ENCODE measurements around the gene PTTG1IP2.

The PTTG1IP2 gene

DNA sequence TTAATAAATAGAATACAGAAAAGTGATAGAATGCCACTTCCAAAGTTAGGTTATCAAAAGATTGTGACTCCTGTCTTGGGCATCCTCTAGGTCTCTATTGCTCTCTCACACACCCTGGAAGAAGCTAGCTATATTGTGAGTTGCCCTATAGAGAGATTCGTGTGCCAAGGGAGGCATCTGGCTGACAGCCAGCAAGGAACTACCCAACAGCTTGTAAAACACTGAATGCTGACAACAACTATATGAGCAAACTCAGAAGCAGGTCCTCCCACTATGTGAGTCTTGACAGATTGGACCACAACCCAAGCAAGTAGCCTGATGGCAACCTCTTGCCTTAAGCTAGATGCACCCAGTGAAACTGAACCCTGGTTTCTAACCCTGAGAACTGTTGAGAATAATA is 71.0 kb downstream of the PTTG1IP2 start:
- H3K4me1 ChIP-seq (ENCODE audit: control insufficient read depth, insufficient read depth, low read length), result no peaks in the 10 kb centered on the region
- no peak overlapping the region for H3K27ac ChIP-seq (ENCODE audit: extremely low read depth, low read depth, low read length)
- no peak overlapping the region for H3K4me3 ChIP-seq (ENCODE audit: low read depth, low read length)
- no peaks in the 10 kb centered on the region for H3K9me3 ChIP-seq (ENCODE audit: control insufficient read depth, insufficient read depth, low read depth, low read length)
- CTCF ChIA-PET, result interaction anchor here (1.0 kb wide), 1 partner anchor 11 kb away, joined by 3 read pairs; no protein-coding TSS in a partner anchor
- no peaks in the 10 kb centered on the region for H3K36me3 ChIP-seq (ENCODE audit: control insufficient read depth in 2 of 2, insufficient read depth in 1 of 2, low read length in 2 of 2)
- POLR2A ChIA-PET, result no interaction called here
- TF ChIP-seq ZNF341 (tag by site-specific recombination; IDR thresholded peaks at IDR 0.05; ENCODE audit: low read depth) (no peak), ZIC2 (tag by site-specific recombination; IDR thresholded peaks at IDR 0.05) (no peak), OVOL3 (tag by site-specific recombination; IDR thresholded peaks at IDR 0.05) (no peak), ZNF391 (tag by site-specific recombination; IDR thresholded peaks at IDR 0.05; ENCODE audit: borderline replicate concordance, low read depth) (no peak), MZF1 (tag by site-specific recombination; IDR thresholded peaks at IDR 0.05; ENCODE audit: borderline replicate concordance) (0 out of 2 replicates have a peak, but pooled peaks have one; percentile 4), GFI1B (tag by site-specific recombination; IDR thresholded peaks at IDR 0.05) (no peak), ZNF510 (tag by site-specific recombination; IDR thresholded peaks at IDR 0.05; ENCODE audit: insufficient replicate concordance) (no peak), ZNF747 (tag by site-specific recombination; IDR thresholded peaks at IDR 0.05) (no peak)

DNA sequence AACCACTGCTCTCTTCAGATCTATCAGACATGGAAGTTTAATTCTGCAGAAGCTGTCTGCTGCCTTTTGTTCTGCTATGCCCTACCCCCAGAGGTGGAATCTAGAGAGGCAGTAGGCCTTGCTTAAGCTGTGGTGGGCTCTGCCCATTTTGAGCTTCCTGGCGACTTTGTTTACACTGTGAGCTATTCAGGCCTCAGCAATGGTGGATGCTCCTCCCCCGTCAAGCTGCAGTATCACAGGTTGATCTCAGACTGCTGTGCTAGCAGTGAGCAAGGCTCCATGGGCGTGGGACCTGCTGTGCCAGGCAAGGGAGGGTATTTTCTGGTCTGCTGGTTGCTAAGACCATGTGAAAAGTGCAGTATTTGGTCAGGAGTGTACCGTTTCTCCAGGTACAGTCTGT is 81.6 kb downstream of the PTTG1IP2 start:
- H3K4me3 ChIP-seq (ENCODE audit: low read depth, low read length), result no peak overlapping the region
- no peak overlapping the region for H3K27ac ChIP-seq (ENCODE audit: extremely low read depth, low read depth, low read length)
- no peak for TF ChIP-seq ZNF394 (tag by site-specific recombination; IDR thresholded peaks at IDR 0.05; ENCODE audit: borderline replicate concordance)
- TF ChIP-seq ZNF747 (tag by site-specific recombination; IDR thresholded peaks at IDR 0.05), result no peak
- no peak for TF ChIP-seq SETDB1 (IDR thresholded peaks at IDR 0.05; ENCODE audit: insufficient read length, low read length)
- TF ChIP-seq ZSCAN16 (tag by site-specific recombination; IDR thresholded peaks at IDR 0.05), result no peak
- TF ChIP-seq, protein P1, sequence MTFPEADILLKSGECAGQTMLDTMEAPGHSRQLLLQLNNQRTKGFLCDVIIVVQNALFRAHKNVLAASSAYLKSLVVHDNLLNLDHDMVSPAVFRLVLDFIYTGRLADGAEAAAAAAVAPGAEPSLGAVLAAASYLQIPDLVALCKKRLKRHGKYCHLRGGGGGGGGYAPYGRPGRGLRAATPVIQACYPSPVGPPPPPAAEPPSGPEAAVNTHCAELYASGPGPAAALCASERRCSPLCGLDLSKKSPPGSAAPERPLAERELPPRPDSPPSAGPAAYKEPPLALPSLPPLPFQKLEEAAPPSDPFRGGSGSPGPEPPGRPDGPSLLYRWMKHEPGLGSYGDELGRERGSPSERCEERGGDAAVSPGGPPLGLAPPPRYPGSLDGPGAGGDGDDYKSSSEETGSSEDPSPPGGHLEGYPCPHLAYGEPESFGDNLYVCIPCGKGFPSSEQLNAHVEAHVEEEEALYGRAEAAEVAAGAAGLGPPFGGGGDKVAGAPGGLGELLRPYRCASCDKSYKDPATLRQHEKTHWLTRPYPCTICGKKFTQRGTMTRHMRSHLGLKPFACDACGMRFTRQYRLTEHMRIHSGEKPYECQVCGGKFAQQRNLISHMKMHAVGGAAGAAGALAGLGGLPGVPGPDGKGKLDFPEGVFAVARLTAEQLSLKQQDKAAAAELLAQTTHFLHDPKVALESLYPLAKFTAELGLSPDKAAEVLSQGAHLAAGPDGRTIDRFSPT (tag by site-specific recombination; IDR thresholded peaks at IDR 0.05), result no peak
- no peak for TF ChIP-seq ZBTB1 (tag by site-specific recombination; IDR thresholded peaks at IDR 0.05)
- TF ChIP-seq ZNF701 (tag by site-specific recombination; IDR thresholded peaks at IDR 0.05), result no peak
- no peak for TF ChIP-seq ZNF16 (tag by site-specific recombination; IDR thresholded peaks at IDR 0.05; ENCODE audit: low read depth)
- TF ChIP-seq, protein P2, sequence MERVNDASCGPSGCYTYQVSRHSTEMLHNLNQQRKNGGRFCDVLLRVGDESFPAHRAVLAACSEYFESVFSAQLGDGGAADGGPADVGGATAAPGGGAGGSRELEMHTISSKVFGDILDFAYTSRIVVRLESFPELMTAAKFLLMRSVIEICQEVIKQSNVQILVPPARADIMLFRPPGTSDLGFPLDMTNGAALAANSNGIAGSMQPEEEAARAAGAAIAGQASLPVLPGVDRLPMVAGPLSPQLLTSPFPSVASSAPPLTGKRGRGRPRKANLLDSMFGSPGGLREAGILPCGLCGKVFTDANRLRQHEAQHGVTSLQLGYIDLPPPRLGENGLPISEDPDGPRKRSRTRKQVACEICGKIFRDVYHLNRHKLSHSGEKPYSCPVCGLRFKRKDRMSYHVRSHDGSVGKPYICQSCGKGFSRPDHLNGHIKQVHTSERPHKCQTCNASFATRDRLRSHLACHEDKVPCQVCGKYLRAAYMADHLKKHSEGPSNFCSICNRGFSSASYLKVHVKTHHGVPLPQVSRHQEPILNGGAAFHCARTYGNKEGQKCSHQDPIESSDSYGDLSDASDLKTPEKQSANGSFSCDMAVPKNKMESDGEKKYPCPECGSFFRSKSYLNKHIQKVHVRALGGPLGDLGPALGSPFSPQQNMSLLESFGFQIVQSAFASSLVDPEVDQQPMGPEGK (tag by site-specific recombination; IDR thresholded peaks at IDR 0.05), result no peak
- TF ChIP-seq ZNF658 (tag by site-specific recombination; IDR thresholded peaks at IDR 0.05), result no peak
- no peak for TF ChIP-seq HOXA7 (CRISPR knock-in tag; IDR thresholded peaks at IDR 0.05; ENCODE audit: borderline replicate concordance)
- TF ChIP-seq, protein P3, sequence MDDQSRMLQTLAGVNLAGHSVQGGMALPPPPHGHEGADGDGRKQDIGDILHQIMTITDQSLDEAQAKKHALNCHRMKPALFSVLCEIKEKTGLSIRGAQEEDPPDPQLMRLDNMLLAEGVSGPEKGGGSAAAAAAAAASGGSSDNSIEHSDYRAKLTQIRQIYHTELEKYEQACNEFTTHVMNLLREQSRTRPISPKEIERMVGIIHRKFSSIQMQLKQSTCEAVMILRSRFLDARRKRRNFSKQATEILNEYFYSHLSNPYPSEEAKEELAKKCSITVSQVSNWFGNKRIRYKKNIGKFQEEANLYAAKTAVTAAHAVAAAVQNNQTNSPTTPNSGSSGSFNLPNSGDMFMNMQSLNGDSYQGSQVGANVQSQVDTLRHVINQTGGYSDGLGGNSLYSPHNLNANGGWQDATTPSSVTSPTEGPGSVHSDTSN (CRISPR knock-in tag; IDR thresholded peaks at IDR 0.05), result no peak
- TF ChIP-seq ZNF777 (tag by site-specific recombination; IDR thresholded peaks at IDR 0.05; ENCODE audit: borderline replicate concordance), result no peak
- no peak for TF ChIP-seq SP7 (tag by site-specific recombination; IDR thresholded peaks at IDR 0.05)
- TF ChIP-seq, protein P4, sequence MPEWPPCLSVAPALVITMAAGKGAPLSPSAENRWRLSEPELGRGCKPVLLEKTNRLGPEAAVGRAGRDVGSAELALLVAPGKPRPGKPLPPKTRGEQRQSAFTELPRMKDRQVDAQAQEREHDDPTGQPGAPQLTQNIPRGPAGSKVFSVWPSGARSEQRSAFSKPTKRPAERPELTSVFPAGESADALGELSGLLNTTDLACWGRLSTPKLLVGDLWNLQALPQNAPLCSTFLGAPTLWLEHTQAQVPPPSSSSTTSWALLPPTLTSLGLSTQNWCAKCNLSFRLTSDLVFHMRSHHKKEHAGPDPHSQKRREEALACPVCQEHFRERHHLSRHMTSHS (tag by site-specific recombination; IDR thresholded peaks at IDR 0.05), result no peak
- H3K36me3 ChIP-seq (ENCODE audit: control insufficient read depth in 2 of 2, insufficient read depth in 1 of 2, low read length in 2 of 2), result no peaks in the 10 kb centered on the region
- ChIA-PET CTCF (interaction anchor here (0.9 kb wide), 1 partner anchor 79 kb away, joined by 3 read pairs; no protein-coding TSS in a partner anchor), POLR2A (no interaction called here)
- H3K9me3 ChIP-seq (ENCODE audit: control insufficient read depth, insufficient read depth, low read depth, low read length), result no peaks in the 10 kb centered on the region
- H3K4me1 ChIP-seq (ENCODE audit: control insufficient read depth, insufficient read depth, low read length), result no peaks in the 10 kb centered on the region

Data from HEK293 (cell line).